Neural progenitor cell (in vitro differentiated cells): ENCODE measurements around the gene PRR16. TPM values are rescaled to one million over a fixed set of nuclear protein-coding genes. Genes with fewer than 3 reads are reported as not detected.

ENCODE experiments used
- DNase-seq: peaks from one replicate; pipeline ENCODE4 v3.0.0-alpha.2; 2016; ENCODE audit warnings: low spot score
- H2AFZ ChIP-seq: fragments of 200-600 bp; sonication (generic); replicated peaks from 2 replicates; pipeline ENCODE4 v1.6.1; 2016; ENCODE audit warnings: antibody characterized with exemption
- H3F3A ChIP-seq: fragments of 200-600 bp; sonication (generic); 2 replicates; pipeline ENCODE4 v1.6.1; 2016; ENCODE audit warnings: antibody characterized with exemption, low read depth
- H3K27ac ChIP-seq: fragments of 200-600 bp; sonication (generic); 2 replicates; pipeline ENCODE4 v1.5.1; 2016; ENCODE audit warnings: mild to moderate bottlenecking
- H3K27me3 ChIP-seq: fragments of 200-600 bp; sonication (generic); 2 replicates; pipeline ENCODE4 v1.6.1; 2016; ENCODE audit warnings: mild to moderate bottlenecking, moderate library complexity
- H3K36me3 ChIP-seq: fragments of 200-600 bp; sonication (generic); 2 replicates; pipeline ENCODE4 v1.5.1; 2016
- H3K4me1 ChIP-seq: fragments of 200-600 bp; sonication (generic); 2 replicates; pipeline ENCODE4 v1.6.1; 2016; ENCODE audit warnings: mixed run types
- H3K4me2 ChIP-seq: fragments of 200-600 bp; sonication (generic); 2 replicates; pipeline ENCODE4 v1.6.1; 2016
- H3K4me3 ChIP-seq: fragments of 200-600 bp; sonication (generic); 2 replicates; pipeline ENCODE4 v1.5.1; 2016
- H3K79me2 ChIP-seq: fragments of 200-600 bp; sonication (generic); 2 replicates; pipeline ENCODE4 v1.6.1; 2016; ENCODE audit warnings: low read depth
- H3K9ac ChIP-seq: fragments of 200-600 bp; sonication (generic); 2 replicates; pipeline ENCODE4 v1.6.1; 2016
- H3K9me3 ChIP-seq: fragments of 200-600 bp; sonication (generic); 2 replicates; pipeline ENCODE4 v1.5.1; 2016; ENCODE audit warnings: low read depth
- H4K20me1 ChIP-seq: fragments of 200-600 bp; sonication (generic); 2 replicates; pipeline ENCODE4 v1.6.1; 2016; ENCODE audit warnings: low read depth
- H3K27ac Mint-ChIP-seq: 3 replicates; pipeline ENCODE4 v1.8.0; 2021; ENCODE audit warnings: mixed read lengths
- H3K27me3 Mint-ChIP-seq: 2 replicates; pipeline ENCODE4 v1.8.0; 2022; ENCODE audit warnings: low read depth, mild to moderate bottlenecking, inconsistent platforms, moderate library complexity, mixed read lengths; ENCODE audit not compliant: insufficient read depth
- H3K36me3 Mint-ChIP-seq: 3 replicates; pipeline ENCODE4 v1.8.0; 2021; ENCODE audit warnings: mixed read lengths
- H3K4me1 Mint-ChIP-seq: 3 replicates; pipeline ENCODE4 v1.8.0; 2021; ENCODE audit warnings: mixed read lengths
- H3K4me3 Mint-ChIP-seq: 3 replicates; pipeline ENCODE4 v1.8.0; 2021; ENCODE audit warnings: mild to moderate bottlenecking, moderate library complexity, mixed read lengths
- H3K9me3 Mint-ChIP-seq: 3 replicates; pipeline ENCODE4 v1.8.0; 2020; ENCODE audit warnings: mixed read lengths
- EZH2 ChIP-seq: fragments of 200-600 bp; sonication (generic); IDR thresholded peaks from 2 replicates; pipeline ENCODE4 v1.6.1; 2017; ENCODE audit warnings: antibody characterized with exemption, mild to moderate bottlenecking, moderate library complexity
- EZH2phosphoT487 ChIP-seq: fragments of 200-600 bp; sonication (generic); IDR thresholded peaks from 2 replicates; pipeline ENCODE4 v1.6.1; 2017; ENCODE audit warnings: antibody characterized with exemption
- total RNA-seq: library from RNA; depleted of rRNA; stranded (reverse); fragments of >200 nt; gene quantifications from 2 replicates; pipeline ENCODE4 v1.2.3, GENCODE V29; 2015; ENCODE audit warnings: low replicate concordance
- TF ChIP-seq, protein P1 (sequence below): fragments of 200-600 bp; sonication (generic); IDR thresholded peaks from 2 replicates; pipeline ENCODE4 v1.5.1; 2017; ENCODE audit warnings: antibody characterized with exemption, mild to moderate bottlenecking

PRR16 gene
- total RNA-seq, 1 donor from 2014 or later = not detected

- no peaks in the 10 kb centered on the region for H3K9me3 Mint-ChIP-seq
Observed at GRCh38 chr5:120447706-120448239, 16.3 kb upstream of the PRR16 start.

DNA sequence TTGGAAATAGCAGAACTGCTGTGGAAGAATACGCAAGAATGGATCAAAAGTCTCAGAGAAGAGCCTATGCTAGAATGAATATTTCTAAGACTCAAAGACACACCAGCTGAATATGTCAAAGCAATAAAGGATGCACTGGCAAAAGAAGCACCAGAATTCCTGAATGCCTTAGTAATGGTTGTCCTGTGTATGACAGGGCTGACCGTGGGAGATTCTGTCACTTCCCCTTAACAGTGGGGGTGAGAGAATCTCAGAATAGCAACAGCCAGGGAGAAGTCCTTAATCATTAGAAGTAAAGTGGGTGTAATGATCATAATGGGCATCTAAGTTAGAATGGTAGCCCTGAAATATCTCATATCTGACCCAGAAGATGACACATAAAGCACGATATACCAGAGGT is 14.6 kb upstream of the PRR16 start:
- no peaks in the 10 kb centered on the region for H3K9me3 Mint-ChIP-seq
- H4K20me1 ChIP-seq = no peaks in the 10 kb centered on the region
- H3K4me1 ChIP-seq = peaks cover 10% of the 10 kb centered on the region
- H3K27me3 Mint-ChIP-seq = no peaks in the 10 kb centered on the region
- peaks cover 20% of the 10 kb centered on the region for H3K4me1 Mint-ChIP-seq
- no peak overlapping the region for H3K4me3 Mint-ChIP-seq
- H3K9ac ChIP-seq = no peak overlapping the region
- no peak overlapping the region for H3K27ac Mint-ChIP-seq
- H3F3A ChIP-seq = no peaks in the 10 kb centered on the region
- TF ChIP-seq, protein P1, sequence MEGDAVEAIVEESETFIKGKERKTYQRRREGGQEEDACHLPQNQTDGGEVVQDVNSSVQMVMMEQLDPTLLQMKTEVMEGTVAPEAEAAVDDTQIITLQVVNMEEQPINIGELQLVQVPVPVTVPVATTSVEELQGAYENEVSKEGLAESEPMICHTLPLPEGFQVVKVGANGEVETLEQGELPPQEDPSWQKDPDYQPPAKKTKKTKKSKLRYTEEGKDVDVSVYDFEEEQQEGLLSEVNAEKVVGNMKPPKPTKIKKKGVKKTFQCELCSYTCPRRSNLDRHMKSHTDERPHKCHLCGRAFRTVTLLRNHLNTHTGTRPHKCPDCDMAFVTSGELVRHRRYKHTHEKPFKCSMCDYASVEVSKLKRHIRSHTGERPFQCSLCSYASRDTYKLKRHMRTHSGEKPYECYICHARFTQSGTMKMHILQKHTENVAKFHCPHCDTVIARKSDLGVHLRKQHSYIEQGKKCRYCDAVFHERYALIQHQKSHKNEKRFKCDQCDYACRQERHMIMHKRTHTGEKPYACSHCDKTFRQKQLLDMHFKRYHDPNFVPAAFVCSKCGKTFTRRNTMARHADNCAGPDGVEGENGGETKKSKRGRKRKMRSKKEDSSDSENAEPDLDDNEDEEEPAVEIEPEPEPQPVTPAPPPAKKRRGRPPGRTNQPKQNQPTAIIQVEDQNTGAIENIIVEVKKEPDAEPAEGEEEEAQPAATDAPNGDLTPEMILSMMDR = no peak
- TF ChIP-seq EZH2 (no peak), EZH2phosphoT487 (no peak)
- no peak overlapping the region for H3K27ac ChIP-seq
- no peak for DNase-seq
- no peak overlapping the region for H2AFZ ChIP-seq
- H3K9me3 ChIP-seq = no peaks in the 10 kb centered on the region
- no peak overlapping the region for H3K4me2 ChIP-seq
- H3K79me2 ChIP-seq = no peaks in the 10 kb centered on the region
- no peak overlapping the region for H3K4me3 ChIP-seq
- no peaks in the 10 kb centered on the region for H3K27me3 ChIP-seq
- H3K36me3 Mint-ChIP-seq = no peaks in the 10 kb centered on the region
- no peaks in the 10 kb centered on the region for H3K36me3 ChIP-seq

More at GRCh38 chr5:120447706-120448239, 16.3 kb upstream of the PRR16 start:
- H2AFZ ChIP-seq = no peak overlapping the region
- no peaks in the 10 kb centered on the region for H3K36me3 ChIP-seq
- H3K9me3 ChIP-seq = no peaks in the 10 kb centered on the region
- no peak overlapping the region for H3K4me2 ChIP-seq
- no peak overlapping the region for H3K4me3 ChIP-seq
- no peak overlapping the region for H3K27ac ChIP-seq
- peaks cover 6% of the 10 kb centered on the region for H3K4me1 ChIP-seq
- no peak for DNase-seq
- no peaks in the 10 kb centered on the region for H3F3A ChIP-seq
- no peaks in the 10 kb centered on the region for H3K27me3 ChIP-seq
- TF ChIP-seq EZH2 (no peak), EZH2phosphoT487 (no peak)
- TF ChIP-seq, protein P1 = no peak
- Mint-ChIP-seq H3K4me1 (peaks cover 9% of the 10 kb centered on the region), H3K36me3 (no peaks in the 10 kb centered on the region), H3K27me3 (no peaks in the 10 kb centered on the region), H3K27ac (no peak overlapping the region), H3K4me3 (no peak overlapping the region)
- no peaks in the 10 kb centered on the region for H3K79me2 ChIP-seq
- H3K9ac ChIP-seq = no peak overlapping the region
- H4K20me1 ChIP-seq = no peaks in the 10 kb centered on the region

- no peak overlapping the region for H3K27ac Mint-ChIP-seq
- H3K27me3 Mint-ChIP-seq = no peaks in the 10 kb centered on the region
- H3K36me3 Mint-ChIP-seq = no peaks in the 10 kb centered on the region
- Histone ChIP-seq H3K9ac (no peak overlapping the region), H3K79me2 (no peaks in the 10 kb centered on the region), H3K4me2 (no peak overlapping the region), H3K4me1 (peaks cover 10% of the 10 kb centered on the region), H3F3A (no peaks in the 10 kb centered on the region), H3K4me3 (no peak overlapping the region), H3K27ac (no peak overlapping the region), H3K9me3 (no peaks in the 10 kb centered on the region), H3K36me3 (no peaks in the 10 kb centered on the region), H2AFZ (no peak overlapping the region), H3K27me3 (no peaks in the 10 kb centered on the region), H4K20me1 (no peaks in the 10 kb centered on the region)
- H3K9me3 Mint-ChIP-seq = no peaks in the 10 kb centered on the region
- peak overlapping the region; percentile 60 for H3K4me3 Mint-ChIP-seq
- H3K4me1 Mint-ChIP-seq = peaks cover 26% of the 10 kb centered on the region
- TF ChIP-seq EZH2 (no peak), EZH2phosphoT487 (no peak)
- TF ChIP-seq, protein P1 = no peak
- no peak for DNase-seq
Observed at GRCh38 chr5:120450910-120451309, 13.2 kb upstream of the PRR16 start.
